ENCODE data around the gene AP1S3. TPM values are rescaled to one million over a fixed set of nuclear protein-coding genes. Genes with fewer than 3 reads are reported as not detected.
A peak's percentile ranks its signal among the peaks of the same experiment; 100 is the strongest.
"Not testable (repeated sequence)": the region's sequence is repeated elsewhere in the genome, so short reads cannot be mapped to it uniquely, and the experiment has no call there.

Gene AP1S3
- polyA plus RNA-seq, 3 donors, result 12.0 to 17.7 (median 12.3) TPM

GRCh38 chr2:223815884-223816570 lies 21.4 kb downstream of the AP1S3 start:
- peak in 1 of 11 donors; percentile 12 for DNase-seq (ENCODE audit: extremely low read depth in 1 of 11, low read depth in 9 of 11, low spot score in 4 of 11)

DNA sequence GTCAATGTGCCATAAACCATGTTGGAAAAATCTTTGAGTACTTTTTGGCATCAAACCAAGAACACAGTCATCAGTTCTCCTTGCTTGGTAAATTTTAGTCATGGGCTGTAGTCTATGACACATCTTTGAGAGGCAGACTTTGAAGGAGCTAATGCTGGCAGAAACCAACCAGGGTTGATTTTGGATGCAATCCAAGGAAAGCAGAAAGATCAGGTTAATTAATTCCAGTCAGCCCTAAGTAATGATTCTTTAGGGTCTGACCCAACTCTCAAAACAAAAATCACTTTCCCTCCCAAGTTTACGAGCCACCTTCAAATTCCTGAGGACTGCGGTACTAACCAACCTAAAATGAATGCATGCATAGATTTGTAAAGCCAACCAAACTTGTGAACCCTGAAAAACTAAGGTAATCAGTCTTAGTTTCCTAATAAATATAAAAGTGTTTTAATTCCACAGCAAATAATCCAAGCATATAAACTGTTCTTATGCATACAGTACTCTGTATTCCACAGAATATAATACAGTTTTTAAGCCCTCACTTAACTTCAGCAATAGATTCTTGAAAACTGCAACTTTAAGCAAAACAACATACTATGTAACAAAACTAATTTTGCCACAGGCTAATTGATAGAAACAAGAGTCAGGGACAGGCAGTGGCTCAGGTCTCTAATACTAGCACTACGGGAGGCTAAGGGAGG lies 22.0 kb downstream of the AP1S3 start:
- DNase-seq (ENCODE audit: extremely low read depth in 1 of 11, low read depth in 9 of 11, low spot score in 4 of 11), result peak in 8 of 11 donors; percentile 59 to 89 (median 82)

DNA sequence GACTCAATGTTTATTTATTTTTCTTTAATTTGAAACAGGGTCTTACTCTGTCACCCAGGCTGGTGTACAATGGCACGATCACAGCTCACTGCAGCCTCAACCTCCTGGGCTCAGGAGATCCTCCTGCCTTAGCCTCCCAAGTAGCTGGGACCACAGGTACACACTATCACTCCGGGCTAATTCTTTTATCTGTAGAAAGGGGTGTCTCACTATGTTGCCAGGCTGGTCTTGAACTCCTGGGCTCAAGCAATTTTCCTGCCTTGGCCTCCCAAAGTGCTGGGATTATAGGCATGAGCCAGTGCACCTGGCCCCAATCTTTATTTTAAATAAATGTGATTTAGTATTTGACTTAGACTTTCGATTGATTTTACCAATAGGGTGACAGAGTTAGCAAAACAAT lies 22.6 kb downstream of the AP1S3 start:
- not testable (repeated sequence) for DNase-seq (ENCODE audit: extremely low read depth in 1 of 11, low read depth in 9 of 11, low spot score in 4 of 11)

GRCh38 chr2:223813329-223813728 lies 24.1 kb downstream of the AP1S3 start:
- DNase-seq (ENCODE audit: extremely low read depth in 1 of 11, low read depth in 9 of 11, low spot score in 4 of 11), result no peak

GRCh38 chr2:223811757-223812156 lies 25.6 kb downstream of the AP1S3 start:
- DNase-seq (ENCODE audit: extremely low read depth in 1 of 11, low read depth in 9 of 11, low spot score in 4 of 11), result no peak

DNA sequence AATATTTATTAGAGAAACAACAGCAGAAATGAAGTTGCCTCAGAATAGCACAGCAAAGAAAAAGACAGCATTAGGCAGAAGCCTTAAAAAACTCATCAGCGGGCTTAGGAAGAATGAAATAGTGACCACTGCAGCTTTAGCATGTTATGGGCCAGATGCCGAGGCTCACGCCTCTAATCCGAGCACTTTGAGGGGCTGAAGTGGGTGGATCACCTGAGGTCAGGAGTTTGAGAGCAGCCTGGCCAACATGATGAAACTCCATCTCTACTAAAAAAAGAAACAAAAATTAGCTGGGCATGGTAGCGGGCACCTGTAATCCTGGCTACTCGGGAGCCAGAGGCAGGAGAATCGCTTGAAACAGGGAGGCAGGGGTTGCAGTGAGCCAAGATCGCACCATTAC lies 32.4 kb downstream of the AP1S3 start:
- DNase-seq (ENCODE audit: extremely low read depth in 1 of 11, low read depth in 9 of 11, low spot score in 4 of 11), result no peak

- DNase-seq (ENCODE audit: extremely low read depth in 1 of 11, low read depth in 9 of 11, low spot score in 4 of 11), result no peak
Observed at GRCh38 chr2:223801736-223802135, 35.6 kb downstream of the AP1S3 start.

DNA sequence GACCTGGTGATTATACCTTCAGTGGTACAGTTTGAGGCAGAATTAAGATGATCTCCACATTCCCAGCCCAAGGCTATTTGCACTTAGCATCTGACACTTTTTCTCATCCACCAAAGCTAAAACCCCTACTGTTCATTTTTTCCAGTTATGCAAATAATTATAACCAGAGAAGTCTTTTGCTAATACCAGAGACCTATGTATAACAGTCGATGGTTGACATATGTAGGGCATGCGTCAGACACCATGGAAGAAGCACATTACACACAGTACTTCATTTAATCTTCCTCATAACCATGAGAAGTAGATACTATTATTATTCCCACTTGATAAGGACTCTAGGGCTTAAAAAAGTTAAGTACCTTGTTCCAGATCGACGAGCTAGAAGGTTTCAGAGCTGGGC lies 36.5 kb downstream of the AP1S3 start:
- no peak for DNase-seq (ENCODE audit: extremely low read depth in 1 of 11, low read depth in 9 of 11, low spot score in 4 of 11)

DNA sequence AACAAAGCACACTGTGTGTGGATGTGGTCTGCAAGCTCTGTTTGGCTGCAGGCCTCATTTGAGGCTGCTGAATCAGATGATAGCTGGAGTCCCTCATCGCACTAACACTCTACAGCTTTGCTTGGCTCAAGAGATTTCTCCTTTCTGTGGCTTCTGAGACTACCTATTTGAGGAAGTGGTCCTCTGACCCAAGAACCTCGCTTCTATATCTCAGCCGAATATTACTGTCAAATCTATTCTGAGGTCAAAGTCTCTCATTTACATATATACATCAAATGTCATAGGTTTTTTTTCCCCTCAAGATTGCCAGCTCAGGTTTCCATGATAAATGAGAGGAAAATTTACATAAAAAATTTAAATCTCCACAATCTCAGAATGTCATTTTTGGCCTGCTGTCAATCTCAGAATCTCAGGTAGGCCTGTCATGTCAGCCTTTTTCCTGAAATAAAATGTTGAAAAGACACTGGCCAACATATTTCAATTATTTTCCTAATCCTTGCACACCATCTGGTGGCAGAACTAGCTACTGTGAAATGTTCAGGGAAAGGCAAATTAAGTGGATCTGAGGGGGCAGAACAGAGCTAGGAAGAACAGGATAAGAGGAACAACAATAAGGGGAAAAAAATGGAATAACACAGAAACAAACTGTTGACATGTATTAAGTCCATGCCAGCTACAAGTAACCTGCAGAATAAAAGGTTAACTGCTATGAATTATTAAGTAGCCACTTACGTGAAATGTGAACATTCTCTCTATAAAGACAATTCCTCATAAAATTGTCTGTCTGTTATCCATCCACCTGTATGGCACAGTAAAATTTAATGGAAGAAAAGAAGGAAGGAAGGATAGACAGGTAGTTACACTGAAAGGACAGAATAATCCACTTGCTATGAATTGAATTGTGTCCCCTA lies 39.3 kb downstream of the AP1S3 start:
- DNase-seq (ENCODE audit: extremely low read depth in 1 of 11, low read depth in 9 of 11, low spot score in 4 of 11), result peak in 4 of 11 donors; percentile 29 to 61 (median 36)

GRCh38 chr2:223797037-223797436 lies 40.3 kb downstream of the AP1S3 start:
- no peak for DNase-seq (ENCODE audit: extremely low read depth in 1 of 11, low read depth in 9 of 11, low spot score in 4 of 11)

DNA sequence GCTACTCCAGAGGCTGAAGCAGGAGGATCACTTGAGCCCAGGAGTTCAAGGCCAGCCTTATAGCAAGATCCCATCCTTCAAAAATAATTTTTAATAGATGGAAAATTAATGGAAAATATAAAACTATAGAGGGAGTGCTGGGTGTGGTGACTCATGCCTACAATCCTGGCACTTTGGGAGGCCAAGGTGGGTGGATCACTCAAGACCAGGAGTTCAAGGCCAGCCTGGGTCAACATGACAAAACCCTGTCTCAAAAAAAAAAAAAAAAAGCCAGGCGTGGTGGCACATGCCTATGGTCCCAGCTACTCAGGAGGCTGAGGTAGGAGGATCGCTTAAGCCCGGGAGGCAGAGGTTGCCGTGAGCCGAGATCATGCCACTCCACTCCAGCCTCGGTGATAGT lies 48.0 kb downstream of the AP1S3 start:
- DNase-seq (ENCODE audit: extremely low read depth in 1 of 11, low read depth in 9 of 11, low spot score in 4 of 11), result no peak

DNA sequence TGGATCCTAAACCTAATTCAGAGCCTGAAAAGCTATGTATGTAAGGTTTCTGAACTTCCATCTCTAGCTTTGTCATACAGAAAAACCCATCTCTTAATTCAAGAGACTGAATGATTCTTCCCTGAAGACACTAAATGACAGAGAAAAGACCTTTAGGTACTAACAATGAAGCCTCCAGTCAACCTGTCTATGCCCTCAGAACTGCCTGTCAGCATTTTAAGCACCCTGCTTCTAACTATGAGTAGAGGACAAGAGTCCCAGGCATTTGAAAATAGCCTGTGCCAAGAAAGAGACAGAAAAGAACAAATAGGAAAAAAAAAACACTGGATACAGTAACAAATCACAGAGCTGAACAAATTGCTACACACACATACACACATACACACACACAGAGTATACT lies 48.6 kb downstream of the AP1S3 start:
- DNase-seq (ENCODE audit: extremely low read depth in 1 of 11, low read depth in 9 of 11, low spot score in 4 of 11), result no peak

GRCh38 chr2:223788106-223788505 lies 49.3 kb downstream of the AP1S3 start:
- not testable (repeated sequence) for DNase-seq (ENCODE audit: extremely low read depth in 1 of 11, low read depth in 9 of 11, low spot score in 4 of 11)

GRCh38 chr2:223787358-223787757 lies 50.0 kb downstream of the AP1S3 start:
- no peak for DNase-seq (ENCODE audit: extremely low read depth in 1 of 11, low read depth in 9 of 11, low spot score in 4 of 11)

GRCh38 chr2:223786943-223787342 lies 50.4 kb downstream of the AP1S3 start:
- DNase-seq (ENCODE audit: extremely low read depth in 1 of 11, low read depth in 9 of 11, low spot score in 4 of 11), result no peak

DNA sequence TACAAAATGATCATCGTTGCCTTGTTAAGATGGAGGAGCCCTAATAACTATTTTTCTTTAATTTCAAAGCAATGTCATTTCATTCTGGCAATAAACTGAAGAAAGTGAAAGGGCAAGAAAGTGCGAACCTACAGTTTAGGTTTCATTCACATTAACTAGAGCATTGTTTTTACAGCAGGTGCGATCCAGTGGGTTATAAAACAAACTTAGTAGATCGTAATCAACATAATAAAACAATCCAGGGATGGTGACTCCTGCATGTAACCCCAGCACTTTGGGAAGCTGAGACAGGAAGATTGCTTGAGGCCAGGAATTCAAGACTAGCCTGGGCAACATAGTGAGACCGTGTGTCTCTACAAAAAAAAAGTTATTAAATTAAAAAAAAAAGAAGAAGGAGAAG lies 51.1 kb downstream of the AP1S3 start:
- DNase-seq (ENCODE audit: extremely low read depth in 1 of 11, low read depth in 9 of 11, low spot score in 4 of 11), result no peak

DNA sequence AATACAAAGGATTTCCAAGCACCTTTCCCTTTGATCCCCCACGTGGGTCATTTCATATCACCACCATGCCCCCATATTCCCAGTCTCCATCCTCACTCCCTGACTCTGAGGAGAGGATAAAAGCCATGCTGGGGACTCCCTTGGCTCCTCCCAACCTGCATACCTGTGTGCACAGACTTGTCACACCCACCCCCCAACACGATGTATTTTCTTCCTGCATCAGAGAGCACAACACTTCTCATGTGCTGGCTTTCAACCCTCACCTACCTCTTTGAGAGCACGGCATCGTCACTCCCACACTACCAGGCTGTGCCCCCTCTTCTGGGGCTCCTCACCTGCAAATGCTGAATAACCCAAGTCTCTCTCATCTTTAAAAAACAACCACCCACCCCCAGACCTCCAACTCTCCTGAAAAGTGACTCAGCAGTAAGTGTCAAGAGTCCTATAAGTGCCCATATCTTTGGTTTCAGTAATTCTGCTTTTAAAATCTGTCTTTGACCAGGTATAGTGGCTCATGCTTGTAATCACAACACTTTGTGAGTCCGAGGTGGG lies 53.1 kb downstream of the AP1S3 start:
- DNase-seq (ENCODE audit: extremely low read depth in 1 of 11, low read depth in 9 of 11, low spot score in 4 of 11), result no peak

- DNase-seq (ENCODE audit: extremely low read depth in 1 of 11, low read depth in 9 of 11, low spot score in 4 of 11), result peak in 1 of 11 donors; percentile 10
Observed at GRCh38 chr2:223782629-223783028, 54.8 kb downstream of the AP1S3 start.

GRCh38 chr2:223781560-223781959 lies 55.8 kb downstream of the AP1S3 start:
- no peak for DNase-seq (ENCODE audit: extremely low read depth in 1 of 11, low read depth in 9 of 11, low spot score in 4 of 11)

Data from renal cortex interstitium (tissue), 11 donors.